SK-N-SH (cell line): ENCODE data around the gene ZNF774. TPM values are rescaled to one million over a fixed set of nuclear protein-coding genes. Genes with fewer than 3 reads are reported as not detected.

Experiments used
- CTCF ChIA-PET: fragments of 300-600, 350-600 bp; formaldehyde crosslinking; extraction: SDS; loops from one replicate; lab custom pipeline; 2021; lab: Yijun Ruan, JAX
- POLR2A ChIA-PET: fragments of 350-600 bp; sonication (Branson Sonifier 250); formaldehyde crosslinking; extraction: SDS; loops from one replicate; lab custom pipeline; 2020; ENCODE audit warnings: antibody characterized with exemption, inconsistent platforms; lab: Yijun Ruan, JAX
- DNase-seq: peaks from one replicate; pipeline ENCODE4 v3.0.0; 2012
- H2AFZ ChIP-seq: fragments of 200-600 bp; sonication (generic); 2 replicates; pipeline ENCODE4 v1.8.1; 2016; ENCODE audit warnings: antibody characterized with exemption, mild to moderate bottlenecking, low read depth
- H3F3A ChIP-seq: fragments of 200-600 bp; sonication (generic); replicated peaks from 2 replicates; pipeline ENCODE3; 2016; ENCODE audit warnings: antibody characterized with exemption, mild to moderate bottlenecking; ENCODE audit not compliant: insufficient read depth
- H3K27ac ChIP-seq, 2 experiments: fragments of 200-500 bp in 1 of 2; fragments of 200-600 bp in 1 of 2; sonication (Bioruptor generic) in 1 of 2; sonication (generic), shearing (Covaris generic) in 1 of 2; 2 replicates each; pipeline versions ENCODE4 v1.5.1 to v1.6.1; 2014 to 2016; ENCODE audit warnings: low read depth in 2 of 2, inconsistent platforms in 1 of 2, low read length in 1 of 2, mild to moderate bottlenecking in 1 of 2, mixed read lengths in 1 of 2
- H3K27me3 ChIP-seq: fragments of 200-600 bp; sonication (generic), shearing (Covaris generic); 2 replicates; pipeline ENCODE4 v1.6.1; 2016; ENCODE audit warnings: mixed run types; ENCODE audit not compliant: insufficient read depth
- H3K36me3 ChIP-seq, 2 experiments: fragments of 200-500 bp in 1 of 2; fragments of 200-600 bp in 1 of 2; sonication (Bioruptor generic) in 1 of 2; sonication (generic) in 1 of 2; replicated peaks in 1 of 2; 2 replicates each; pipeline versions ENCODE3 to v1.5.1; 2014 to 2016; ENCODE audit warnings: low read length in 1 of 2, mild to moderate bottlenecking in 1 of 2; ENCODE audit not compliant: insufficient read depth in 2 of 2, control insufficient read depth in 1 of 2
- H3K4me1 ChIP-seq, 2 experiments: fragments of 200-500 bp in 1 of 2; fragments of 200-600 bp in 1 of 2; sonication (Bioruptor generic) in 1 of 2; sonication (generic), shearing (Covaris generic) in 1 of 2; 2 replicates each; pipeline versions ENCODE4 v1.5.1 to v1.6.1; 2014 to 2016; ENCODE audit warnings: low read depth in 1 of 2, low read length in 1 of 2, mixed run types in 1 of 2; ENCODE audit not compliant: insufficient read depth in 2 of 2, control insufficient read depth in 1 of 2
- H3K4me2 ChIP-seq: fragments of 200-600 bp; sonication (generic), shearing (Covaris generic); 2 replicates; pipeline ENCODE4 v1.6.1; 2017; ENCODE audit warnings: mixed run types
- H3K4me3 ChIP-seq, 2 experiments: fragments of 200-500 bp in 1 of 2; fragments of 200-600 bp in 1 of 2; sonication (Bioruptor generic) in 1 of 2; sonication (generic), shearing (Covaris generic) in 1 of 2; 2 replicates each; pipeline versions ENCODE4 v1.5.1 to v1.8.1; 2014 to 2016; ENCODE audit warnings: low read depth in 2 of 2, inconsistent platforms in 1 of 2, low read length in 1 of 2, mild to moderate bottlenecking in 1 of 2, mixed read lengths in 1 of 2, moderate library complexity in 1 of 2
- H3K79me2 ChIP-seq: fragments of 200-600 bp; sonication (generic); 2 replicates; pipeline ENCODE4 v1.8.1; 2017; ENCODE audit warnings: mild to moderate bottlenecking; ENCODE audit not compliant: insufficient read depth
- H3K9ac ChIP-seq: fragments of 200-600 bp; sonication (generic); 2 replicates; pipeline ENCODE4 v1.6.1; 2017; ENCODE audit warnings: mixed run types
- H3K9me2 ChIP-seq: fragments of 200-600 bp; sonication (generic); 2 replicates; pipeline ENCODE4 v1.6.1; 2017; ENCODE audit warnings: mixed run types
- H3K9me3 ChIP-seq: fragments of 200-600 bp; sonication (generic); 2 replicates; pipeline ENCODE4 v1.6.1; 2017; ENCODE audit warnings: mixed run types, mild to moderate bottlenecking, moderate library complexity
- H4K20me1 ChIP-seq: fragments of 200-600 bp; sonication (generic); 2 replicates; pipeline ENCODE4 v1.6.1; 2017; ENCODE audit warnings: mild to moderate bottlenecking, mixed run types; ENCODE audit not compliant: insufficient read depth
- CHD2 ChIP-seq: fragments of 150-350 bp; IDR thresholded peaks from 2 replicates; pipeline ENCODE4 v1.6.1; 2018; ENCODE audit warnings: low read length; ENCODE audit not compliant: partially characterized antibody
- CTCF ChIP-seq: fragments of 200-600 bp; sonication (generic); IDR thresholded peaks from 2 replicates; pipeline ENCODE4 v1.6.1; 2017; ENCODE audit warnings: antibody characterized with exemption, mild to moderate bottlenecking, moderate library complexity
- ELF1 ChIP-seq: IDR thresholded peaks from 2 replicates; pipeline ENCODE4 v1.4.0; 2012
- EZH2phosphoT487 ChIP-seq: fragments of 200-600 bp; sonication (generic); IDR thresholded peaks from 2 replicates; pipeline ENCODE4 v1.6.1; 2017; ENCODE audit warnings: low read depth, mixed run types, mild to moderate bottlenecking, antibody characterized with exemption, moderate library complexity, borderline replicate concordance
- FOSL2 ChIP-seq: IDR thresholded peaks from 2 replicates; pipeline ENCODE4 v1.4.0; 2012; ENCODE audit warnings: low read depth, mild to moderate bottlenecking, moderate library complexity, borderline replicate concordance
- GABPA ChIP-seq: IDR thresholded peaks from 2 replicates; pipeline ENCODE4 v1.4.0; 2012; ENCODE audit warnings: low read depth, mild to moderate bottlenecking
- GATA2 ChIP-seq: sonication (generic); formaldehyde crosslinking; IDR thresholded peaks from 2 replicates; pipeline ENCODE4 v1.5.0; 2020; ENCODE audit warnings: mild to moderate bottlenecking, missing genetic modification reagents
- MEF2A ChIP-seq: IDR thresholded peaks from 2 replicates; pipeline ENCODE4 v1.4.0; 2012; ENCODE audit warnings: low read depth, borderline replicate concordance
- NFIC ChIP-seq: IDR thresholded peaks from 2 replicates; pipeline ENCODE4 v1.4.0; 2012; ENCODE audit warnings: borderline replicate concordance
- NRF1 ChIP-seq: IDR thresholded peaks from 2 replicates; pipeline ENCODE4 v1.6.1; 2012; ENCODE audit warnings: low read depth, mild to moderate bottlenecking, low read length
- PBX3 ChIP-seq: IDR thresholded peaks from 2 replicates; pipeline ENCODE4; 2012
- POLR2AphosphoS5 ChIP-seq: IDR thresholded peaks from 2 replicates; pipeline ENCODE4 v1.6.1; 2012; ENCODE audit warnings: low read depth, low read length
- RFX5 ChIP-seq: IDR thresholded peaks from 2 replicates; pipeline ENCODE4 v1.6.1; 2012; ENCODE audit warnings: mild to moderate bottlenecking, improper control_type of control experiment, low read length
- SMC3 ChIP-seq: IDR thresholded peaks from 2 replicates; pipeline ENCODE4 v1.6.1; 2012; ENCODE audit warnings: low read depth, low read length, improper control_type of control experiment
- TCF12 ChIP-seq: IDR thresholded peaks from 2 replicates; pipeline ENCODE4 v1.4.0; 2012
- YY1 ChIP-seq: IDR thresholded peaks from 2 replicates; pipeline ENCODE4 v1.4.0; 2012; ENCODE audit warnings: low read depth, mild to moderate bottlenecking
- WGBS: methylation state at CpG from one replicate; pipeline ENCODE4 v1.1.6; 2017; ENCODE audit warnings: low lambda C conversion rate; 5-methylcytosine and 5-hydroxymethylcytosine counted together
- polyA plus RNA-seq, 3 experiments: library from polyadenylated mRNA; depleted of rRNA; stranded (reverse); fragments of >200 nt; gene quantifications; 2 replicates each; pipeline ENCODE4 v1.2.3, GENCODE V29; 2012
- TF ChIP-seq, protein P1 (sequence below): IDR thresholded peaks from 2 replicates; pipeline ENCODE4 v1.4.0; 2012; ENCODE audit warnings: low read depth
- TF ChIP-seq, protein P2 (sequence below): IDR thresholded peaks from 2 replicates; pipeline ENCODE4 v1.6.1; 2012; ENCODE audit warnings: mild to moderate bottlenecking, low read depth, low read length, moderate library complexity
- TF ChIP-seq, protein P3 (sequence below): IDR thresholded peaks from 2 replicates; pipeline ENCODE4 v1.4.0; 2012; ENCODE audit warnings: low read depth, borderline replicate concordance

ZNF774 gene
- polyA plus RNA-seq, 1 of the 3 experiments (the other 2 are of a cell fraction), result 1.8 TPM

DNA sequence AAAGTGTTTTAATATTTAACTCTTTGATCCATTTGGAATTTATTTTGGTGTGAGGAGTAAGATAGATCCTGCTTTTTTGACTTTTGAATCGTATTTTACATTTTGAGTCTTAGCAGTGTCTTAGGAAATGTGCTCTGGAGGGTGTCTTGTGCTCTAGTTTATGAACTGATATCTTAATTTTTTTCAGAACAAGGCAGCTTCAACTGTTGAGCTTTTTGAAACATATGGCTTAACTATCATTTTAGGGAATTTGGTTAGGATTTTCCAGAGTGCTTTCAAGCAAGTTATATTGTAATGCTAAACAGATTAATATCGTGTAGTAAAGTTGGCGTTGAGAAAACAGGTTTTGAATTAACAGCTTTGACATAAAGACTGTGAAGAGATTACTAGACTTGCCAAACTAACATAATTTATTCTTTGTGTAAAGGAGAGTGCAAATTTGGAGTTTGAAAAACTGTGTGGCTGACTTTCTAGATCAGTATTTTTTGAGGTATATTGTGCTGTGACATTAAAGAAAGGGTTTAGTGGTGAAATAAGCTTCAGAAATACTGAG lies 53.0 kb downstream of the ZNF774 start:
- Histone ChIP-seq H3K4me2 (no peak overlapping the region), H3K27me3 (no peaks in the 10 kb centered on the region), H3K4me3 (no peak overlapping the region), H3K9me3 (no peaks in the 10 kb centered on the region), H3K79me2 (peaks cover 98% of the 10 kb centered on the region), H3K9ac (no peak overlapping the region), H3K4me1 (peaks cover 12 to 59% of the 10 kb centered on the region in 2 experiments), H4K20me1 (peaks cover 63% of the 10 kb centered on the region), H3F3A (peaks cover 48% of the 10 kb centered on the region), H3K27ac (peak overlapping the region; percentile 16 to 17; a peak in 1 of 4 replicates), H3K9me2 (no peaks in the 10 kb centered on the region), H3K36me3 (peaks cover 0 to 18% of the 10 kb centered on the region in 2 experiments), H2AFZ (no peak overlapping the region)
- POLR2A ChIA-PET, result no interaction called here
- TF ChIP-seq TCF12 (no peak), PBX3 (no peak), GABPA (no peak), YY1 (no peak)
- TF ChIP-seq, protein P1, sequence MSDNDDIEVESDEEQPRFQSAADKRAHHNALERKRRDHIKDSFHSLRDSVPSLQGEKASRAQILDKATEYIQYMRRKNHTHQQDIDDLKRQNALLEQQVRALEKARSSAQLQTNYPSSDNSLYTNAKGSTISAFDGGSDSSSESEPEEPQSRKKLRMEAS, result no peak
- CTCF ChIA-PET, result interaction anchor here (0.6 to 1.4 kb wide), 2 partner anchors 66 to 86 kb away, joined by 3 read pairs; no protein-coding TSS in a partner anchor
- 89% methylated on average over 3 of the region's 3 CpGs for WGBS
- DNase-seq, result no peak

DNA sequence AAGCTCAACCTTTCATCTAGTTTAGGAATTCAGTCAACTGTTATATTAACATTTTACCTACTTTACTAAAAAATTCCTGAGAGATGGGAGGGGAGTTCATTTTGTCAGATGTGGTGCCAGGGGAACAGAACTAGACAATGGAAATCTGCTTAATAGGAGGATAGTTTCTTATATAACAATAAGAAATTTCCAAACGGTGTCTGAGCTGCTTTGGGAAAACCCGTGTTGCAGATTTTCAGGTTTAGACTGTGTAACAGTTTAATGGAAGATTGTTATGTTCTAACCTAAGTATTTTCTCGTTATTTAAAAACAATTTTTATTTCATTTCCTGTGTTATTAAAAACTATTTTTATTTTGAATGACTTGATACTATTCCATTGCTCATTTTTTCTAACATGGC lies 55.3 kb downstream of the ZNF774 start:
- POLR2A ChIA-PET, result interaction anchor here (0.9 kb wide), 1 partner anchor 14 kb away, joined by 3 read pairs; no protein-coding TSS in a partner anchor
- Histone ChIP-seq H2AFZ (no peak overlapping the region), H3K9me3 (no peaks in the 10 kb centered on the region), H3K4me2 (no peak overlapping the region), H3K9me2 (no peaks in the 10 kb centered on the region), H3K36me3 (peaks cover 0 to 24% of the 10 kb centered on the region in 2 experiments), H3F3A (peaks cover 43% of the 10 kb centered on the region), H4K20me1 (peaks cover 56% of the 10 kb centered on the region), H3K79me2 (peaks cover 100% of the 10 kb centered on the region), H3K27ac (no peak overlapping the region), H3K4me1 (peaks cover under 1 to 51% of the 10 kb centered on the region in 2 experiments), H3K9ac (no peak overlapping the region), H3K27me3 (no peaks in the 10 kb centered on the region), H3K4me3 (no peak overlapping the region)
- no peak for DNase-seq
- CTCF ChIA-PET, result interaction anchor here (0.8 to 1.5 kb wide), 4 partner anchors 10 to 183 kb away, joined by 3 to 4 read pairs (median 4); no protein-coding TSS in a partner anchor
- 82% methylated on average over 3 of the region's 3 CpGs for WGBS
- TF ChIP-seq, protein P2, sequence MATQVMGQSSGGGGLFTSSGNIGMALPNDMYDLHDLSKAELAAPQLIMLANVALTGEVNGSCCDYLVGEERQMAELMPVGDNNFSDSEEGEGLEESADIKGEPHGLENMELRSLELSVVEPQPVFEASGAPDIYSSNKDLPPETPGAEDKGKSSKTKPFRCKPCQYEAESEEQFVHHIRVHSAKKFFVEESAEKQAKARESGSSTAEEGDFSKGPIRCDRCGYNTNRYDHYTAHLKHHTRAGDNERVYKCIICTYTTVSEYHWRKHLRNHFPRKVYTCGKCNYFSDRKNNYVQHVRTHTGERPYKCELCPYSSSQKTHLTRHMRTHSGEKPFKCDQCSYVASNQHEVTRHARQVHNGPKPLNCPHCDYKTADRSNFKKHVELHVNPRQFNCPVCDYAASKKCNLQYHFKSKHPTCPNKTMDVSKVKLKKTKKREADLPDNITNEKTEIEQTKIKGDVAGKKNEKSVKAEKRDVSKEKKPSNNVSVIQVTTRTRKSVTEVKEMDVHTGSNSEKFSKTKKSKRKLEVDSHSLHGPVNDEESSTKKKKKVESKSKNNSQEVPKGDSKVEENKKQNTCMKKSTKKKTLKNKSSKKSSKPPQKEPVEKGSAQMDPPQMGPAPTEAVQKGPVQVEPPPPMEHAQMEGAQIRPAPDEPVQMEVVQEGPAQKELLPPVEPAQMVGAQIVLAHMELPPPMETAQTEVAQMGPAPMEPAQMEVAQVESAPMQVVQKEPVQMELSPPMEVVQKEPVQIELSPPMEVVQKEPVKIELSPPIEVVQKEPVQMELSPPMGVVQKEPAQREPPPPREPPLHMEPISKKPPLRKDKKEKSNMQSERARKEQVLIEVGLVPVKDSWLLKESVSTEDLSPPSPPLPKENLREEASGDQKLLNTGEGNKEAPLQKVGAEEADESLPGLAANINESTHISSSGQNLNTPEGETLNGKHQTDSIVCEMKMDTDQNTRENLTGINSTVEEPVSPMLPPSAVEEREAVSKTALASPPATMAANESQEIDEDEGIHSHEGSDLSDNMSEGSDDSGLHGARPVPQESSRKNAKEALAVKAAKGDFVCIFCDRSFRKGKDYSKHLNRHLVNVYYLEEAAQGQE, result no peak
- TF ChIP-seq CHD2 (no peak), CTCF (no peak), GABPA (no peak), EZH2phosphoT487 (no peak), ELF1 (no peak), YY1 (no peak), FOSL2 (no peak), TCF12 (no peak), SMC3 (no peak), NFIC (no peak), GATA2 (CRISPR knock-in tag) (no peak), POLR2AphosphoS5 (no peak), RFX5 (no peak), MEF2A (no peak), NRF1 (no peak)
- TF ChIP-seq, protein P3, sequence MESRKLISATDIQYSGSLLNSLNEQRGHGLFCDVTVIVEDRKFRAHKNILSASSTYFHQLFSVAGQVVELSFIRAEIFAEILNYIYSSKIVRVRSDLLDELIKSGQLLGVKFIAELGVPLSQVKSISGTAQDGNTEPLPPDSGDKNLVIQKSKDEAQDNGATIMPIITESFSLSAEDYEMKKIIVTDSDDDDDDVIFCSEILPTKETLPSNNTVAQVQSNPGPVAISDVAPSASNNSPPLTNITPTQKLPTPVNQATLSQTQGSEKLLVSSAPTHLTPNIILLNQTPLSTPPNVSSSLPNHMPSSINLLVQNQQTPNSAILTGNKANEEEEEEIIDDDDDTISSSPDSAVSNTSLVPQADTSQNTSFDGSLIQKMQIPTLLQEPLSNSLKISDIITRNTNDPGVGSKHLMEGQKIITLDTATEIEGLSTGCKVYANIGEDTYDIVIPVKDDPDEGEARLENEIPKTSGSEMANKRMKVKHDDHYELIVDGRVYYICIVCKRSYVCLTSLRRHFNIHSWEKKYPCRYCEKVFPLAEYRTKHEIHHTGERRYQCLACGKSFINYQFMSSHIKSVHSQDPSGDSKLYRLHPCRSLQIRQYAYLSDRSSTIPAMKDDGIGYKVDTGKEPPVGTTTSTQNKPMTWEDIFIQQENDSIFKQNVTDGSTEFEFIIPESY, result no peak
